ENCODE measurements around the gene DPYD. TPM values are rescaled to one million over a fixed set of nuclear protein-coding genes. Genes with fewer than 3 reads are reported as not detected.
A peak's percentile ranks its signal among the peaks of the same experiment; 100 is the strongest.

DPYD gene
- polyA plus RNA-seq, 1 of the 3 experiments (the other 2 are of a cell fraction): 23.0 TPM

DNA sequence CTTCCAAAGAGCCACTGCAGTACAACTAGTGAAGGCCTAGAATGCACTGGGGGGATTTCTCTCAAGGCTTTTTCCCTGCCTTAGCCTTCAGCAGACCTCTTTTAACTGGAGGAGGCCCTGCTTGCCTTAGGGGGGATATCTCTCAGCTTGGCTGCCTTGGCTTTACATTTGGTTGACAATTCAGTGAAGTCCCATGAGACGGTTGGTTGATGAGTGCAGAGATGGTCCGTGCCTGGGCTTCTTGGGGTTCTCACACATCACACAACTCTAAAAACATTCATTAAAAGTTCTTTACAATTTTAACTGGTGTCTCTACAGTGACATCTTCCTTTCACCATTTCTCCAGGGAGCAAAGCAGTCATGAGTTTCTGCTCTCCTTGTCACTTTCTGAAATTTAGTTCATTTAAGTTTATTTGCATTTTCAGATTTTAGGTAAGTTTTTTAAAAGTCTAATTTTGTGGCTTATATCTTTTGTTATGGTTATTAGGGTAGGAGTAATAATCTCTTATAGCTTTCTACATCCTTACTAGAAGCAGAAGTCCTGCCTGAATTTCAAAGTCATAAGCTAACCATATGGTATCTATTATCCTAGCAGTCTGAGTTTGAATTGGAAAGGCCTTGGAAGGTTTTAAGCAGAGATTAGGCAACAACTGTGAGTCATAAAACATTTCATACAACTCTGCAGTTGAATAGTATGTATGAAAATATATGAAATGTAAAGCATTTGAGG, 487.6 kb downstream of the DPYD start:
- peak; percentile 8 for DNase-seq
- TF ChIP-seq FOXM1 (IDR thresholded peaks at IDR 0.05; ENCODE audit: low read depth) (no peak), EZH2phosphoT487 (IDR thresholded peaks at IDR 0.05; ENCODE audit: borderline replicate concordance, low read depth) (no peak), EP300 (IDR thresholded peaks at IDR 0.05; ENCODE audit: borderline replicate concordance in 1 of 2, low read depth in 1 of 2, low read length in 1 of 2) (peak in 1 of 2 experiments; percentile 48; a peak in 1 of 4 replicates), CHD2 (IDR thresholded peaks at IDR 0.05; ENCODE audit: low read length, partially characterized antibody) (no peak), JUND (IDR thresholded peaks at IDR 0.05) (peak; percentile 65; the same call in 1 of the 2 replicates), NFIC (IDR thresholded peaks at IDR 0.05; ENCODE audit: borderline replicate concordance) (peak; percentile 18; the same call in 1 of the 2 replicates), POLR2AphosphoS5 (IDR thresholded peaks at IDR 0.05; ENCODE audit: low read depth, low read length) (peak; percentile 71; the same call in 1 of the 2 replicates), REST (IDR thresholded peaks at IDR 0.05; ENCODE audit: low read depth, low read length) (no peak), YY1 (IDR thresholded peaks at IDR 0.05; ENCODE audit: low read depth) (no peak), FOSL2 (IDR thresholded peaks at IDR 0.05; ENCODE audit: borderline replicate concordance, low read depth) (peak; percentile 83), TCF12 (IDR thresholded peaks at IDR 0.05) (peak; percentile 96), USF2 (IDR thresholded peaks at IDR 0.05; ENCODE audit: borderline replicate concordance, low read depth, low read length) (no peak), RXRA (IDR thresholded peaks at IDR 0.05; ENCODE audit: borderline replicate concordance, low read depth) (peak; percentile 17; the same call in 1 of the 2 replicates), RCOR1 (IDR thresholded peaks at IDR 0.05; ENCODE audit: low read length) (no peak)
- POLR2A ChIA-PET: no interaction called here
- Histone ChIP-seq H3K27me3 (ENCODE audit: insufficient read depth) (no peaks in the 10 kb centered on the region), H3K9ac (no peak overlapping the region), H4K20me1 (ENCODE audit: insufficient read depth) (no peaks in the 10 kb centered on the region), H3K9me2 (no peaks in the 10 kb centered on the region), H3K4me2 (no peak overlapping the region), H3K36me3 (replicated peaks in 1 of 2; ENCODE audit: control insufficient read depth in 1 of 2, insufficient read depth in 2 of 2, low read length in 1 of 2) (peaks cover 0 to 29% of the 10 kb centered on the region in 2 experiments), H3F3A (replicated peaks; ENCODE audit: insufficient read depth) (peaks cover 17% of the 10 kb centered on the region), H3K4me3 (ENCODE audit: low read depth in 2 of 2, low read length in 1 of 2) (no peak overlapping the region), H2AFZ (ENCODE audit: low read depth) (no peak overlapping the region), H3K27ac (ENCODE audit: low read depth in 2 of 2, low read length in 1 of 2) (peak overlapping the region; percentile 57 to 65), H3K79me2 (ENCODE audit: insufficient read depth) (no peaks in the 10 kb centered on the region), H3K9me3 (no peaks in the 10 kb centered on the region), H3K4me1 (ENCODE audit: control insufficient read depth in 1 of 2, insufficient read depth in 2 of 2, low read depth in 1 of 2, low read length in 1 of 2) (peaks cover 11 to 23% of the 10 kb centered on the region in 2 experiments; a peak in 3 of 4 replicates)
- CTCF ChIA-PET: interaction anchor here (0.6 kb wide), 2 partner anchors 12 to 43 kb away, joined by 3 read pairs; no protein-coding TSS in a partner anchor
- WGBS (ENCODE audit: low lambda C conversion rate): 96% methylated on average over 2 of the region's 2 CpGs
